ENCODE results near the gene FCHO1.
A peak's percentile ranks its signal among the peaks of the same experiment; 100 is the strongest.

GRCh38 chr19:17797424-17798201 lies 46.3 kb downstream of the FCHO1 start:
- TF ChIP-seq CTCF (IDR thresholded peaks at IDR 0.05): no peak
- peak; percentile 43 to 90 for TF ChIP-seq POLR2A (IDR thresholded peaks at IDR 0.05)

Data from Peyer's patch (tissue), 4 donors.